ENCODE measurements around the gene GM2A. TPM values are rescaled to one million over a fixed set of nuclear protein-coding genes. Genes with fewer than 3 reads are reported as not detected.

GM2A gene
- total and polyA plus RNA-seq, 2 of the 8 experiments (the other 6 are each of a cell fraction or from before 2014, with no cell fraction given): 18.5 to 32.2 TPM

DNA sequence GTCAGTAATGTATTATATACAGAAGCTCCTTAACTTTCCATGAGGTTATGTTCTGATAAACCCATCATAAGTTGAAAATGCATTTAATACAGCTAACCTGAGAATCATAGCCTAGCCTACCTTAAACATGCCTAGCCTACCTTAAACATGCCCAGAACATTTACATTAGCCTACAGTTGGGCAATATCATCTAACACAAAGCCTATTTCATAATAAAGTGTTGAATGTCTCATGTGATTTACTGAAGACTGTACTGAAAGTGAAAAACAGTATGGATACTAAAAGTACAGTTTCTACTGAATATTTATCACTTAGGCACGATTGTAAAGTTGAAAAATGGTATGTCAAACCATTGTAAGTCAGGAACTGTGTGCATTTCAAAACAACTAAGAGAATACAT is 1.6 kb downstream of the GM2A start:
- POLR2A ChIA-PET (ENCODE audit: partially characterized antibody): interaction anchor here (0.8 kb wide), 1 partner anchor 24 kb away, joined by 3 read pairs; no protein-coding TSS in a partner anchor
- Histone ChIP-seq H3K4me1 (replicated peaks in 1 of 4; ENCODE audit: control insufficient read depth in 3 of 4, insufficient read depth in 4 of 4, low read length in 3 of 4) (peaks cover 0 to 12% (median 5%) of the 10 kb centered on the region in 4 experiments), H3K27ac (ENCODE audit: low read depth, low read length) (no peak overlapping the region), H3K4me2 (ENCODE audit: insufficient read depth in 1 of 2, low read depth in 2 of 2, low read length in 2 of 2) (no peak overlapping the region; a peak in 1 of 4 replicates), H3K23me2 (ENCODE audit: low read depth, low read length) (peaks cover 6% of the 10 kb centered on the region; the same call in 1 of the 2 replicates), H2BK20ac (ENCODE audit: low read length) (no peak overlapping the region), H2AK5ac (ENCODE audit: low read depth, low read length) (no peak overlapping the region), H4K5ac (ENCODE audit: insufficient read length, low read depth, low read length) (no peak overlapping the region), H4K91ac (replicated peaks; ENCODE audit: insufficient read length, low read length) (no peak overlapping the region), H3K79me1 (ENCODE audit: low read depth, low read length) (no peaks in the 10 kb centered on the region), H4K8ac (ENCODE audit: extremely low read depth, insufficient read depth, low read length) (no peak overlapping the region), H2BK15ac (ENCODE audit: low read length) (no peak overlapping the region), H3K14ac (ENCODE audit: insufficient read length) (no peak overlapping the region), H2BK120ac (replicated peaks; ENCODE audit: low read depth, low read length) (no peak overlapping the region), H3K9me3 (ENCODE audit: insufficient read depth in 2 of 2, low read depth in 1 of 2, low read length in 1 of 2) (no peaks in the 10 kb centered on the region), H3K9ac (replicated peaks in 1 of 4; ENCODE audit: extremely low read depth in 1 of 4, low read depth in 3 of 4, low read length in 3 of 4) (no peak overlapping the region), H3K79me2 (ENCODE audit: control insufficient read depth in 1 of 2, insufficient read depth in 2 of 2, low read length in 2 of 2) (peaks cover 0 to 8% of the 10 kb centered on the region in 2 experiments; a peak in 2 of 4 replicates), H2AFZ (ENCODE audit: low read length) (no peak overlapping the region), H3K27me3 (replicated peaks in 1 of 4; ENCODE audit: control insufficient read depth in 3 of 4, extremely low read depth in 1 of 4, insufficient read depth in 3 of 4, low read length in 3 of 4) (no peaks in the 10 kb centered on the region), H3K4ac (replicated peaks; ENCODE audit: insufficient read length, low read depth, low read length) (no peak overlapping the region), H4K20me1 (replicated peaks in 1 of 2; ENCODE audit: control insufficient read depth in 1 of 2, insufficient read depth in 2 of 2, low read length in 2 of 2) (no peaks in the 10 kb centered on the region), H3K23ac (ENCODE audit: insufficient read length) (no peak overlapping the region), H3K4me3 (ENCODE audit: extremely low read depth in 1 of 4, insufficient read depth in 2 of 4, low read depth in 3 of 4, low read length in 4 of 4) (no peak overlapping the region), H3K18ac (ENCODE audit: extremely low read depth, low read length) (no peak overlapping the region), H2BK5ac (ENCODE audit: low read depth, low read length) (no peak overlapping the region), H2BK12ac (ENCODE audit: low read depth, low read length) (no peak overlapping the region), H3K36me3 (ENCODE audit: control insufficient read depth in 2 of 4, insufficient read depth in 4 of 4, low read length in 3 of 4) (no peaks in the 10 kb centered on the region), H3K56ac (replicated peaks; ENCODE audit: insufficient read length, low read depth, low read length) (no peak overlapping the region)
- CTCF ChIA-PET (ENCODE audit: partially characterized antibody): interaction anchor here (0.6 to 2.2 kb wide), 8 partner anchors 10 to 485 kb away, joined by 3 to 9 read pairs (median 3); no protein-coding TSS in a partner anchor
- DNase-seq (ENCODE audit: low read depth in 1 of 2, low spot score in 2 of 2) (no peak), FAIRE-seq (no peak)
- WGBS, 2 experiments (ENCODE audit: extremely low coverage in 1 of 2, insufficient coverage in 1 of 2, insufficient read length in 1 of 2, insufficient replicate concordance in 2 of 2, low coverage in 1 of 2, low lambda C conversion rate in 2 of 2, missing lambda C conversion rate in 1 of 2): 100% methylated on average over 1 of the region's 1 CpG; no CpG with 5 or more reads in 1 of the 2 experiments
- no peak for TF ChIP-seq RXRA (IDR thresholded peaks at IDR 0.05; ENCODE audit: insufficient read depth, low read depth, low read length)
- TF ChIP-seq ASH2L (IDR thresholded peaks at IDR 0.05; ENCODE audit: low read length): no peak
- TF ChIP-seq TCF12 (IDR thresholded peaks at IDR 0.05; ENCODE audit: low read depth, low read length): no peak
- TF ChIP-seq, protein P1, sequence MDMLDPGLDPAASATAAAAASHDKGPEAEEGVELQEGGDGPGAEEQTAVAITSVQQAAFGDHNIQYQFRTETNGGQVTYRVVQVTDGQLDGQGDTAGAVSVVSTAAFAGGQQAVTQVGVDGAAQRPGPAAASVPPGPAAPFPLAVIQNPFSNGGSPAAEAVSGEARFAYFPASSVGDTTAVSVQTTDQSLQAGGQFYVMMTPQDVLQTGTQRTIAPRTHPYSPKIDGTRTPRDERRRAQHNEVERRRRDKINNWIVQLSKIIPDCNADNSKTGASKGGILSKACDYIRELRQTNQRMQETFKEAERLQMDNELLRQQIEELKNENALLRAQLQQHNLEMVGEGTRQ (IDR thresholded peaks at IDR 0.05; ENCODE audit: low read length): no peak
- no peak for TF ChIP-seq TBP (IDR thresholded peaks at IDR 0.05; ENCODE audit: low read depth, low read length)
- TF ChIP-seq TAF1 (IDR thresholded peaks at IDR 0.05; ENCODE audit: low read depth, low read length): no peak
- no peak for TF ChIP-seq CHD1 (IDR thresholded peaks at IDR 0.05; ENCODE audit: low read depth, low read length)
- TF ChIP-seq JUND (IDR thresholded peaks at IDR 0.05; ENCODE audit: low read length): no peak
- TF ChIP-seq MAFK (IDR thresholded peaks at IDR 0.05; ENCODE audit: low read depth, low read length): no peak
- no peak for TF ChIP-seq TEAD4 (IDR thresholded peaks at IDR 0.05; ENCODE audit: low read depth, low read length)
- no peak for TF ChIP-seq BCL11A (IDR thresholded peaks at IDR 0.05; ENCODE audit: low read depth in 2 of 2, low read length in 2 of 2)
- no peak for TF ChIP-seq EGR1 (IDR thresholded peaks at IDR 0.05; ENCODE audit: borderline replicate concordance, low read depth, low read length)
- no peak for TF ChIP-seq ZNF274 (IDR thresholded peaks at IDR 0.05; ENCODE audit: borderline replicate concordance, extremely low read depth, low read length)
- no peak for TF ChIP-seq RAD21 (IDR thresholded peaks at IDR 0.05 in 1 of 2, conservative IDR thresholded peaks at IDR 0.05 in 1 of 2; ENCODE audit: low read depth in 2 of 2, low read length in 2 of 2)
